Neural progenitor cell (in vitro differentiated cells): ENCODE data around the gene FGFRL1.

Source experiments
- EZH2 ChIP-seq: fragments of 200-600 bp; sonication (generic); IDR thresholded peaks from 2 replicates; pipeline ENCODE4 v1.6.1; 2017; ENCODE audit warnings: antibody characterized with exemption, mild to moderate bottlenecking, moderate library complexity
- EZH2phosphoT487 ChIP-seq: fragments of 200-600 bp; sonication (generic); IDR thresholded peaks from 2 replicates; pipeline ENCODE4 v1.6.1; 2017; ENCODE audit warnings: antibody characterized with exemption
- TF ChIP-seq, protein P1 (sequence below): fragments of 200-600 bp; sonication (generic); IDR thresholded peaks from 2 replicates; pipeline ENCODE4 v1.5.1; 2017; ENCODE audit warnings: antibody characterized with exemption, mild to moderate bottlenecking

DNA sequence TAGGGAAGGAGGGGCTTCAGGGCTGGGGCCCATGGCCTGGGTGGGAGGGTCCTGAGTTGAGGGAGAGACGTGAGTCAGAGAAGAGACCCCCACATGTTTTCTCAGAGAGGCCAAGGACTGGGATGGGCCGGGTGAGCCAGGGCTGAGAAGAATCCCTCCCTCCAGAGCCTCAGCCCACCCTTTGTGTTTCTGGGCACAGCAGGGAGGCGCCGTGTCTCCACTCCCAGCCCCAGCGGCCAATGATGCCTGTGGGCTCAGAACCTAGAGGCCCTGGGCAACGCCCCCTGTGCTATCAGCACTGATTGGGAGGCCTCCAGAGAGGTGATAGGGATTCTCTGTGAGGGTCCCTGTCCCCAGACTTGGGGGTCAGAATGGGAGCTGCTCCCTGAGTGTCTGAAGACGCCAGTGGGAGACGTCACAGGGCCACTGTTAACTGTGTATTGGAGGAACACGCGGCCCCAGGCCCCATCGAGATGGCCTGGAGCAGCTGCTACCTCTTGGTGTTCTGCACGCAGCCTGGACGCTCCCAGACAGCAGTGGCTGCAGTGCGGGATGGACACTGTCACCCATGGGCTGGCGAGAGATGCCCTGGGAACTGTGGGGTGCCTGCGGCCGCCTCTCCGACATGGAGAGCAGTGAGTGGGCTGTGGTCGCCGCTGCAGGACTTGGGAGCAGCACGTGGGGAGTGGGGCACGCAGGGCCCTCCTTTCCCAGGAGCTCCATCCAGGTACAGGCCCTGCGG, 8.5 kb downstream of the FGFRL1 start:
- TF ChIP-seq, protein P1, sequence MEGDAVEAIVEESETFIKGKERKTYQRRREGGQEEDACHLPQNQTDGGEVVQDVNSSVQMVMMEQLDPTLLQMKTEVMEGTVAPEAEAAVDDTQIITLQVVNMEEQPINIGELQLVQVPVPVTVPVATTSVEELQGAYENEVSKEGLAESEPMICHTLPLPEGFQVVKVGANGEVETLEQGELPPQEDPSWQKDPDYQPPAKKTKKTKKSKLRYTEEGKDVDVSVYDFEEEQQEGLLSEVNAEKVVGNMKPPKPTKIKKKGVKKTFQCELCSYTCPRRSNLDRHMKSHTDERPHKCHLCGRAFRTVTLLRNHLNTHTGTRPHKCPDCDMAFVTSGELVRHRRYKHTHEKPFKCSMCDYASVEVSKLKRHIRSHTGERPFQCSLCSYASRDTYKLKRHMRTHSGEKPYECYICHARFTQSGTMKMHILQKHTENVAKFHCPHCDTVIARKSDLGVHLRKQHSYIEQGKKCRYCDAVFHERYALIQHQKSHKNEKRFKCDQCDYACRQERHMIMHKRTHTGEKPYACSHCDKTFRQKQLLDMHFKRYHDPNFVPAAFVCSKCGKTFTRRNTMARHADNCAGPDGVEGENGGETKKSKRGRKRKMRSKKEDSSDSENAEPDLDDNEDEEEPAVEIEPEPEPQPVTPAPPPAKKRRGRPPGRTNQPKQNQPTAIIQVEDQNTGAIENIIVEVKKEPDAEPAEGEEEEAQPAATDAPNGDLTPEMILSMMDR = no peak
- TF ChIP-seq EZH2 = no peak
- no peak for TF ChIP-seq EZH2phosphoT487
